ENCODE results near the gene AKAP8L. TPM values are rescaled to one million over a fixed set of nuclear protein-coding genes. Genes with fewer than 3 reads are reported as not detected.

AKAP8L gene
- total and polyA plus RNA-seq, 9 of the 15 experiments (the other 6 are each of a cell fraction or from before 2014, with no cell fraction given): 2.4 to 116 (median 70.7) TPM

- TF ChIP-seq MED1 (CRISPR knock-in tag; IDR thresholded peaks at IDR 0.05; ENCODE audit: borderline replicate concordance) (no peak), HOXB6 (CRISPR knock-in tag; IDR thresholded peaks at IDR 0.05; ENCODE audit: borderline replicate concordance) (no peak), ZFP91 (CRISPR knock-in tag; IDR thresholded peaks at IDR 0.05) (no peak), CGGBP1 (CRISPR knock-in tag; IDR thresholded peaks at IDR 0.05) (no peak), TCF3 (CRISPR knock-in tag; IDR thresholded peaks at IDR 0.05) (no peak), ARID3B (CRISPR knock-in tag; IDR thresholded peaks at IDR 0.05; ENCODE audit: borderline replicate concordance) (no peak), ELK1 (CRISPR knock-in tag; IDR thresholded peaks at IDR 0.05) (no peak), NEUROD1 (IDR thresholded peaks at IDR 0.05; ENCODE audit: borderline replicate concordance, low read depth, low read length, partially characterized antibody) (peak; percentile 50), MGA (IDR thresholded peaks at IDR 0.05) (no peak)
Measured at GRCh38 chr19:15379083-15379998, 39.4 kb downstream of the AKAP8L start, which contains the start of gene AKAP8 (continued).
